K562 (cell line): ENCODE data around the gene POLE2.

ENCODE experiments used
- CHD4 ChIP-seq: fragments of 200-600 bp; sonication (generic); IDR thresholded peaks from 3 replicates; pipeline ENCODE4 v1.6.1; 2012; ENCODE audit warnings: low read depth, mild to moderate bottlenecking, mixed read lengths, low read length, inconsistent platforms; ENCODE audit not compliant: insufficient read depth, insufficient replicate concordance, poor library complexity, severe bottlenecking
- FOXM1 ChIP-seq, 2 experiments: fragments of 450-650 bp in 1 of 2; sonication (generic) in 1 of 2; formaldehyde crosslinking in 1 of 2; IDR thresholded peaks; 2 replicates each; pipeline versions ENCODE4 v1.6.1 to v1.9.0; 2017 to 2022; ENCODE audit warnings: low read depth in 2 of 2, mild to moderate bottlenecking in 2 of 2, missing genetic modification reagents in 1 of 2, moderate library complexity in 1 of 2
- OTX1 ChIP-seq: fragments of 450-650 bp; formaldehyde crosslinking; IDR thresholded peaks from 2 replicates; pipeline ENCODE4 v1.4.0; 2022; ENCODE audit warnings: mild to moderate bottlenecking
- YY1 ChIP-seq, 3 experiments: IDR thresholded peaks; 2 replicates each; pipeline ENCODE4 v1.6.1; 2011; ENCODE audit warnings: low read length in 2 of 3, mild to moderate bottlenecking in 2 of 3, moderate library complexity in 2 of 3, borderline replicate concordance in 1 of 3, control low read depth in 1 of 3, low read depth in 1 of 3; ENCODE audit not compliant: insufficient read depth in 3 of 3, insufficient replicate concordance in 2 of 3, control insufficient read depth in 1 of 3, insufficient read length in 1 of 3; ENCODE audit errors: extremely low read depth in 1 of 3
- ZBTB8A ChIP-seq: fragments of 450-650 bp; IDR thresholded peaks from 2 replicates; pipeline ENCODE4 v1.6.1; 2018; ENCODE audit warnings: mild to moderate bottlenecking, moderate library complexity; ENCODE audit not compliant: partially characterized antibody
- TF ChIP-seq, protein P1 (sequence below): sonication (generic); formaldehyde crosslinking; IDR thresholded peaks from 2 replicates; pipeline ENCODE4 v1.8.0; 2022; ENCODE audit warnings: mild to moderate bottlenecking, missing genetic modification reagents

DNA sequence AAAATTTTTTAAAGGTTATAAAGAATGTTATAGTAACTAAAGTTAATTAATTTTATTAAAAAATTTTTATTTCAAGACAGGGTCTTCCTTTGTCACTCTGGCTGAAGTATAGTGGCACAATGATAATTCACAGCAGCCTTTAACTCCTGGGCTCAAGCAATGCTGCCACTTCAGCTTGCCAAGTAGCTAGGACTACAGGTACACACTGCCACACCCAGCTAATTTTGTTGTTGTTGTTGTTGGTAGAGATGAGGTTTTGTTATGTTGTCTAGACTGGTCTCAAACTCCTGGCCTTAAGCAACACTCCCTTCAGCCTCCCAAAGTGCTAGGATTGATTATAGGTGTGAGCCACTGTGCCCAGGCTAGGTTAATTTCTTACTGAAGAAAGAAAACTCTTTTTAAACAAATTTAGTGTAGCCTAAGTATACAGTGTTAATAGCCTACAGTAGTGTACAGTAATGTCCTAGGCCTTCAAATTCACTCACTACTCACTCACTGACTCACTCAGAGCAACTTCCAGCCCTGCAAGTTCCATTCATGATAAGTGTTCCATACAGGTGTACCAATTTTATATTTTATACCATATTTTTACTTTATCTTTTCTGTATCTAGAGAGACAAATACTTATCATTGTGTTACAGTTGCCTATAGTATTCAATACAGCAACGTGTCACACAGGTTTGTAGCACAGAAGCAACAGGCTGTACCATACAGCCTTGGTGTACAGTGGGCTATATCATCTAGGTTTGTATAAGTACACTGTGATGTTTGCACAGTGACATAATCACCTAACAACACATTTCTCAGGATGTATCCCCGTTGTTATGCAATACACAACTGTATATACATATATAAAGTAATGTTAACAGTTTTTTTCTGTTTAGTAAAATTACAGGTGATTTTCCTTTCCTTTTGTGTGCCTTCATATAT lies 28.2 kb downstream of the POLE2 start:
- TF ChIP-seq CHD4 (no peak), FOXM1 (IDR thresholded peaks at IDR 0.05; ENCODE audit: low read depth) (no peak), FOXM1 (CRISPR knock-in tag; IDR thresholded peaks at IDR 0.05; ENCODE audit: low read depth) (no peak), ZBTB8A (no peak), OTX1 (CRISPR knock-in tag) (no peak), YY1 (IDR thresholded peaks at IDR 0.05; ENCODE audit: borderline replicate concordance in 1 of 3, control insufficient read depth in 1 of 3, extremely low read depth in 1 of 3, insufficient read depth in 3 of 3, insufficient read length in 1 of 3, insufficient replicate concordance in 2 of 3, low read depth in 1 of 3, low read length in 2 of 3) (no peak)
- TF ChIP-seq, protein P1, sequence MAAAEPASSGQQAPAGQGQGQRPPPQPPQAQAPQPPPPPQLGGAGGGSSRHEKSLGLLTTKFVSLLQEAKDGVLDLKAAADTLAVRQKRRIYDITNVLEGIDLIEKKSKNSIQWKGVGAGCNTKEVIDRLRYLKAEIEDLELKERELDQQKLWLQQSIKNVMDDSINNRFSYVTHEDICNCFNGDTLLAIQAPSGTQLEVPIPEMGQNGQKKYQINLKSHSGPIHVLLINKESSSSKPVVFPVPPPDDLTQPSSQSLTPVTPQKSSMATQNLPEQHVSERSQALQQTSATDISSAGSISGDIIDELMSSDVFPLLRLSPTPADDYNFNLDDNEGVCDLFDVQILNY (CRISPR knock-in tag), result no peak
